ENCODE measurements around the gene GRIA4. TPM values are rescaled to one million over a fixed set of nuclear protein-coding genes. Genes with fewer than 3 reads are reported as not detected.

Gene GRIA4
- total and polyA plus RNA-seq, 2 of the 13 experiments (the other 11 are each of a cell fraction or from before 2014, with no cell fraction given): not detected

DNA sequence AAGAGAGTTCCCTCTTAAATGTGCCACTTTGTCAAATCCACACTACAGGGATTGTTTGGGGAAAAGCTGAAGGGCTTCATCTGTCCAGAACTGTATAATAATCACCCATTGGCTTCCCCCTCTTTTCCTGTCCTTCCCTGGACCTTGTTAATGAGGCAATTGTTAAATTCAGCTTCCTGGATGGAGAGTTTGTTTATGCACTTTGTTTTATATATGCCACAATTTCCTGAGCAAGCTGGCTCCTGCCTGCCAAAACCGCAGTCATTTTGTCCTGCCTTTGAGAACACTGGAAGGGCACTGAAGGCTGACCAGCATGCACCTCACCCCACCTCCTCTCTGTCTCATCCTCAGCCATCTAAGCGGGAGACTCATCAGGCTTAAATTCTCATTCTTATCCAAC lies 325.9 kb downstream of the GRIA4 start:
- Histone ChIP-seq H3K9ac (ENCODE audit: insufficient read depth, low read depth, low read length) (no peak overlapping the region), H3K9me3 (ENCODE audit: low read length) (no peaks in the 10 kb centered on the region), H2AFZ (ENCODE audit: low read length) (no peak overlapping the region), H3K4me1 (ENCODE audit: insufficient read depth, low read length) (no peaks in the 10 kb centered on the region), H3K27me3 (ENCODE audit: control insufficient read depth in 1 of 2, insufficient read depth in 2 of 2, low read length in 2 of 2) (no peaks in the 10 kb centered on the region), H3K36me3 (replicated peaks in 1 of 2; ENCODE audit: control insufficient read depth in 1 of 2, insufficient read depth in 2 of 2, low read length in 2 of 2) (no peaks in the 10 kb centered on the region), H3K79me2 (ENCODE audit: insufficient read depth, low read length) (no peaks in the 10 kb centered on the region), H4K20me1 (ENCODE audit: insufficient read depth, low read length) (no peaks in the 10 kb centered on the region), H3K4me2 (ENCODE audit: low read depth, low read length) (no peak overlapping the region), H3K27ac (ENCODE audit: extremely low read length, insufficient read depth, low read length) (no peak overlapping the region), H3K4me3 (replicated peaks in 1 of 3; ENCODE audit: insufficient read depth in 1 of 3, low read depth in 2 of 3, low read length in 3 of 3) (no peak overlapping the region)
- CTCF ChIA-PET (ENCODE audit: low intra/inter-chr PET ratio, low total read pairs): no interaction called here
- DNase-seq (ENCODE audit: low spot score) (no peak), ATAC-seq (no peak), FAIRE-seq (no peak)
- in situ Hi-C loops (cut with HindIII; ENCODE audit: extremely low pct_ligation_motif_present, low pct_unique_long_range_greater_than_20kb): no loop called here
- POLR2A ChIA-PET: no interaction called here
- no peak for TF ChIP-seq FOSL2 (CRISPR knock-in tag; IDR thresholded peaks at IDR 0.05)
- TF ChIP-seq SALL2 (CRISPR knock-in tag; IDR thresholded peaks at IDR 0.05): no peak
- TF ChIP-seq NFRKB (IDR thresholded peaks at IDR 0.05): no peak
- TF ChIP-seq ZNF550 (CRISPR knock-in tag; IDR thresholded peaks at IDR 0.05; ENCODE audit: borderline replicate concordance): no peak
- TF ChIP-seq CC2D1A (CRISPR knock-in tag; IDR thresholded peaks at IDR 0.05): no peak
- TF ChIP-seq RFXAP (CRISPR knock-in tag; IDR thresholded peaks at IDR 0.05; ENCODE audit: borderline replicate concordance): no peak
- no peak for TF ChIP-seq KDM4B (CRISPR knock-in tag; IDR thresholded peaks at IDR 0.05)
- TF ChIP-seq, protein P1, sequence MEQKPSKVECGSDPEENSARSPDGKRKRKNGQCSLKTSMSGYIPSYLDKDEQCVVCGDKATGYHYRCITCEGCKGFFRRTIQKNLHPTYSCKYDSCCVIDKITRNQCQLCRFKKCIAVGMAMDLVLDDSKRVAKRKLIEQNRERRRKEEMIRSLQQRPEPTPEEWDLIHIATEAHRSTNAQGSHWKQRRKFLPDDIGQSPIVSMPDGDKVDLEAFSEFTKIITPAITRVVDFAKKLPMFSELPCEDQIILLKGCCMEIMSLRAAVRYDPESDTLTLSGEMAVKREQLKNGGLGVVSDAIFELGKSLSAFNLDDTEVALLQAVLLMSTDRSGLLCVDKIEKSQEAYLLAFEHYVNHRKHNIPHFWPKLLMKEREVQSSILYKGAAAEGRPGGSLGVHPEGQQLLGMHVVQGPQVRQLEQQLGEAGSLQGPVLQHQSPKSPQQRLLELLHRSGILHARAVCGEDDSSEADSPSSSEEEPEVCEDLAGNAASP (CRISPR knock-in tag; IDR thresholded peaks at IDR 0.05; ENCODE audit: borderline replicate concordance): no peak
- TF ChIP-seq, protein P2, sequence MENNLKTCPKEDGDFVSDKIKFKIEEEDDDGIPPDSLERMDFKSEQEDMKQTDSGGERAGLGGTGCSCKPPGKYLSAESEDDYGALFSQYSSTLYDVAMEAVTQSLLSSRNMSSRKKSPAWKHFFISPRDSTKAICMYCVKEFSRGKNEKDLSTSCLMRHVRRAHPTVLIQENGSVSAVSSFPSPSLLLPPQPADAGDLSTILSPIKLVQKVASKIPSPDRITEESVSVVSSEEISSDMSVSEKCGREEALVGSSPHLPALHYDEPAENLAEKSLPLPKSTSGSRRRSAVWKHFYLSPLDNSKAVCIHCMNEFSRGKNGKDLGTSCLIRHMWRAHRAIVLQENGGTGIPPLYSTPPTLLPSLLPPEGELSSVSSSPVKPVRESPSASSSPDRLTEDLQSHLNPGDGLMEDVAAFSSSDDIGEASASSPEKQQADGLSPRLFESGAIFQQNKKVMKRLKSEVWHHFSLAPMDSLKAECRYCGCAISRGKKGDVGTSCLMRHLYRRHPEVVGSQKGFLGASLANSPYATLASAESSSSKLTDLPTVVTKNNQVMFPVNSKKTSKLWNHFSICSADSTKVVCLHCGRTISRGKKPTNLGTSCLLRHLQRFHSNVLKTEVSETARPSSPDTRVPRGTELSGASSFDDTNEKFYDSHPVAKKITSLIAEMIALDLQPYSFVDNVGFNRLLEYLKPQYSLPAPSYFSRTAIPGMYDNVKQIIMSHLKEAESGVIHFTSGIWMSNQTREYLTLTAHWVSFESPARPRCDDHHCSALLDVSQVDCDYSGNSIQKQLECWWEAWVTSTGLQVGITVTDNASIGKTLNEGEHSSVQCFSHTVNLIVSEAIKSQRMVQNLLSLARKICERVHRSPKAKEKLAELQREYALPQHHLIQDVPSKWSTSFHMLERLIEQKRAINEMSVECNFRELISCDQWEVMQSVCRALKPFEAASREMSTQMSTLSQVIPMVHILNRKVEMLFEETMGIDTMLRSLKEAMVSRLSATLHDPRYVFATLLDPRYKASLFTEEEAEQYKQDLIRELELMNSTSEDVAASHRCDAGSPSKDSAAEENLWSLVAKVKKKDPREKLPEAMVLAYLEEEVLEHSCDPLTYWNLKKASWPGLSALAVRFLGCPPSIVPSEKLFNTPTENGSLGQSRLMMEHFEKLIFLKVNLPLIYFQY (CRISPR knock-in tag; IDR thresholded peaks at IDR 0.05; ENCODE audit: borderline replicate concordance): no peak
- TF ChIP-seq, protein P3, sequence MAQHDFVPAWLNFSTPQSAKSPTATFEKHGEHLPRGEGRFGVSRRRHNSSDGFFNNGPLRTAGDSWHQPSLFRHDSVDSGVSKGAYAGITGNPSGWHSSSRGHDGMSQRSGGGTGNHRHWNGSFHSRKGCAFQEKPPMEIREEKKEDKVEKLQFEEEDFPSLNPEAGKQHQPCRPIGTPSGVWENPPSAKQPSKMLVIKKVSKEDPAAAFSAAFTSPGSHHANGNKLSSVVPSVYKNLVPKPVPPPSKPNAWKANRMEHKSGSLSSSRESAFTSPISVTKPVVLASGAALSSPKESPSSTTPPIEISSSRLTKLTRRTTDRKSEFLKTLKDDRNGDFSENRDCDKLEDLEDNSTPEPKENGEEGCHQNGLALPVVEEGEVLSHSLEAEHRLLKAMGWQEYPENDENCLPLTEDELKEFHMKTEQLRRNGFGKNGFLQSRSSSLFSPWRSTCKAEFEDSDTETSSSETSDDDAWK (CRISPR knock-in tag; IDR thresholded peaks at IDR 0.05): no peak
- TF ChIP-seq, protein P4, sequence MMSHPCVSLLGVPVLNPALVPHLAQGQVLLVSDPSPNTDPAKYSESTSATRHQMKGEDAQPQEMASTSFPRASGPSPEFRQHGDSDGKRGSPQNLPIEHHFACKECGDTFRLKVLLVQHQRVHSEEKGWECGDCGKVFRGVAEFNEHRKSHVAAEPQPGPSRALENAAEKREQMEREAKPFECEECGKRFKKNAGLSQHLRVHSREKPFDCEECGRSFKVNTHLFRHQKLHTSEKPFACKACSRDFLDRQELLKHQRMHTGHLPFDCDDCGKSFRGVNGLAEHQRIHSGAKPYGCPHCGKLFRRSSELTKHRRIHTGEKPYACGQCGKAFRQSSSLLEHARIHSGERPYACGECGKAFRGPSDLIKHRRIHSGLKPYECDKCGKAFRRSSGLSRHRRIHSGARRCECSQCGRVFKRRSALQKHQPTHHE (CRISPR knock-in tag; IDR thresholded peaks at IDR 0.05; ENCODE audit: borderline replicate concordance): no peak
- TF ChIP-seq ZNF75D (CRISPR knock-in tag; IDR thresholded peaks at IDR 0.05; ENCODE audit: borderline replicate concordance): no peak
- no peak for TF ChIP-seq MTA3 (CRISPR knock-in tag; IDR thresholded peaks at IDR 0.05)
- TF ChIP-seq ZFP62 (CRISPR knock-in tag; IDR thresholded peaks at IDR 0.05): no peak
- TF ChIP-seq ATF1 (CRISPR knock-in tag; IDR thresholded peaks at IDR 0.05): no peak
- no TSS peak for BruUV-seq (replicated peaks)
- intact Hi-C loops (cut with micrococcal nuclease; ENCODE audit: unreplicated experiment): no loop called here
- WGBS (ENCODE audit: low lambda C conversion rate): 36% methylated on average over 2 of the region's 2 CpGs
